GM18511 (cell line): ENCODE results near the gene LYRM4.
A peak's percentile ranks its signal among the peaks of the same experiment; 100 is the strongest.

Experiments
- ATAC-seq: cut with Tn5 transposase; IDR thresholded peaks from one replicate; pipeline ENCODE4 v1.9.1; 2021; ENCODE audit warnings: mild to moderate bottlenecking, moderate library complexity; ENCODE audit not compliant: unreplicated experiment

The LYRM4 gene

GRCh38 chr6:5150551-5151075 lies 110.1 kb downstream of the LYRM4 start:
- ATAC-seq, result no peak

GRCh38 chr6:5149891-5150290 lies 110.9 kb downstream of the LYRM4 start:
- ATAC-seq, result no peak

DNA sequence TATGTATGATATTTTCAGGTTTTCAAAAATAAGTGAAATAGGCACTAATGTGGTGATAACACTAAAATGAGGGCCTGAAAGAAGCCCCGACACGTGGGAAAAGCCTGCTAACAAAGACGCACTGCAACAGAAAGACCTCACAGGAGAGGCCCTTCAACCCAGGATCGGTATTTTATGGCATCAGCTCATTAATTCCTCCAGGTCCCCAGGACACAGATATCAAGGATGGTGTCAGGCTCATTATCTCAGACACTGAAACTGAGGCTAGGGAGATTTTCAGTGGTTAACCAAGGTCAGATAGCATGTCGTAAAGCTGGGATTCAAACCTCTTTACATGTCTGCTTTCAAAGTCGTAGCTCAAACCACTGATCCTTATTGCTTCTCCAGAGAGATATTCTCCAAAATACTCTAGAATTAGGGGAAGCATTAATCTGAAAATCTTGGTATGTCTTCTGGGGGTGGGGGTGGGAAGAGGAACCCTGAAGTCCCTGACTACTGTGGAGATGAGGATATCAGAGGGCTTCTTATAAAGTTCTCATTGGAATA lies 111.5 kb downstream of the LYRM4 start:
- ATAC-seq, result no peak

- ATAC-seq, result no peak
Observed at GRCh38 chr6:5146398-5146797, 114.4 kb downstream of the LYRM4 start.

DNA sequence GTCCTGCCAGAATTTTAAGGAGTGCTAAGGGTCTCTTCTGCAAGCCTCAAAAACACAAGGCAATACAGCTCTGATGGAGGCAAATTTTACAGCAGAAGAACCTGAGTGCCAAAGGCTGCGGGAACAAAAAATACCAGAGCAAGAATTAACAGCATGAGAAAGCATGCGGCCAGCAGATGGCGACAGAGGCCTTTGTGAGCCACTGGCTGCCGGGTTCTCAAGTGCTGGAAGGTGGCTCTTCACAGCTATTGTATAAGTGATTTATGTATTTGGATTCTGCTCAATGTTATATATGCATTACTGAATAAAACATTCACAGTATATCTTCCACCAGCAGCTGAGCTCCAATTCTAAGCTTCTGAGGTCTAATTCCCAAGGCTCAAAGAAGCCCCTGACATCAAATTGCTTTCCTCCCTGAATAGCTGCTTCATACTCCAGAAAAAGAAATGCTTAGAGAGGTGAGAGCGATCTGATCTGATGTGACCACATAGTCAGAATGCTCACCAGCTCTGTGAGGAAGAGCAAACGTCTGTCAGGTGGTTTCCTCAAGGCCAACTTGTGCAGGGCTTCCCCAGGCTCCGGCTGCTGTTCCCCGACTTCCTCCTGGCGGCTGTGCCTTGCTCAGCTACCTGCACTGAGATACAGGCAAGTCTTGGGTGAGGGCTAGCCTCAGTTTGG lies 117.0 kb downstream of the LYRM4 start:
- ATAC-seq, result peak; percentile 51

DNA sequence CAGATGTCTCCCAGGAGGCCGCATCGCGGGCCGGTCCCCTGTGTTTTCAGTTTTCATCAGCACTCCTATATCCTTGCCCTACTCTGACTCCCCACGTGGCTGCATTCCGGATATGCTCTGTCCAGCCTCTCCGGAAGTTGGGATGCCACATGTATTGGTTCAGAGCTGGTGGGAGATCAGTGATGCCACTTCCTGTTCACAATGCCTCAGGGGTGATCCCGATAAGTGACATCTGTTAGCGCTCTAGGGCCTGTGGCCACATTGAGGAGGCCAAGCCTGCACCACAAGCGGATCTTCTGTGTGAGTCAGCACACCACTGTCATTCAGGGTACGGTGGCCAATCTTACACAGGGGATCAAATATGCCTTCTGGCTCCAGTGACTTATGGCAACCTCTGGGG lies 117.8 kb downstream of the LYRM4 start:
- ATAC-seq, result no peak

GRCh38 chr6:5142131-5142530 lies 118.6 kb downstream of the LYRM4 start:
- ATAC-seq, result no peak

GRCh38 chr6:5141046-5141445 lies 119.7 kb downstream of the LYRM4 start:
- ATAC-seq, result no peak

DNA sequence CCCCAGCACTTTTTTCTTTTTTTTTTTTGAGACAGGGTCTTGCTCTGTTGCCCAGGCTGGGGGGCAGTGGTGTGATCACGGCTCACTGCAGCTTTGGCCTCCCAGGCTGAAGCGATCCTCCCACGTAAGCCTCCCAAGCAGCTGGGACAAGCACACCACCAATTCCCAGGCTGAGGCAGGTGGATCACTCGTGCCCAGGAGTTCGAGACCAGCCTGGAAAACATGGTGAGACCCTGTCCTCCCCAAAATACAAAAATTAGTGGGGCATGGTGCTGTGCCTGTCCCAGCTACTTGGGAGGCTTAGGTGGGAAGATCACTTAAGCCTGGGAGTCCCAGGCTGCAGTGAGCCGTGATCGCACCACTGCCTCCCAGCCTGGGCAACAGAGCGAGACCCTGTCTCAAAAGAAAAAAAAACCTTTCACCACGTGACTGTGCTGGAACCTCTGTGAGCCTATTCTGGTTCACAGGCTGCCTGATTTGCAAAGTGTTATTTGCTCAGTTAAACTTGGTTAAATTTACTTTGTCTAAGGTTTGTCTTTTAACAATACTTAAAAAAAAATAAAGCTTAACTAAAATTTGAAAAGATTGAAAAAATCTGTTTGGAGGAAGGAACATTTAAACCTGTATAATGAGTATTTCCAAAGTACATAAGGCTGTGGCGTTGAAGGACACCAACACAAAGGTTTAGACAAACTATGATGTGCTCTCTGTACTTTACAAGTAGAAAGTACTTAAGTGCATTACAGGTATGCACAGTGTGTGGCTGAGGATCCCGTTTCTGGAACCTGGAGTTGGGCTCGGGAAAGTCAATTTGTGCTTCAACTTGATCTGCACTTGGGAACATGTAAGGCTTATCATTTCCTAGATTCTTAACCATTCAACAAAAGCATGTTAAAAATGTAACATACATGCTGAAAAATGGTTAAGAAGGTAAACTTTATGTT lies 120.7 kb downstream of the LYRM4 start:
- ATAC-seq, result peak; percentile 49

- ATAC-seq, result no peak
Observed at GRCh38 chr6:5138995-5139827, 121.5 kb downstream of the LYRM4 start.

DNA sequence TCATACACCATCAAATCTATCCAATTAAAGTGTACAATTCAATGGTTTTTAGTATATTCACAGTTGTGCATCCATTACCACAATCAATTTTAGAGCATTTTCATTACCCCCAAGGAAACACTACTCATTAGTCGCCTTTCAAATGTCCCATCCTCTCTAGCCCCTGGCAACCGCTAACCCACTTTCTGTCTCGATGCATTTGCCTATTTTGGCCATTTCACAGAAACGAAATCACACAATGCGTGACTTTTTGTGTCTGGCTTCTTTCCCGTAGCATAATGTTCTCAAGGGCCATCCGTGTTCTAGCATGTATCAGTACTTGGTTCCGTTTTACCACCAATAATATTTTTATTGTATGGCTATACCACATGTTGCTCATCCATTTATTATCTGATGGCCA lies 123.9 kb downstream of the LYRM4 start:
- no peak for ATAC-seq

DNA sequence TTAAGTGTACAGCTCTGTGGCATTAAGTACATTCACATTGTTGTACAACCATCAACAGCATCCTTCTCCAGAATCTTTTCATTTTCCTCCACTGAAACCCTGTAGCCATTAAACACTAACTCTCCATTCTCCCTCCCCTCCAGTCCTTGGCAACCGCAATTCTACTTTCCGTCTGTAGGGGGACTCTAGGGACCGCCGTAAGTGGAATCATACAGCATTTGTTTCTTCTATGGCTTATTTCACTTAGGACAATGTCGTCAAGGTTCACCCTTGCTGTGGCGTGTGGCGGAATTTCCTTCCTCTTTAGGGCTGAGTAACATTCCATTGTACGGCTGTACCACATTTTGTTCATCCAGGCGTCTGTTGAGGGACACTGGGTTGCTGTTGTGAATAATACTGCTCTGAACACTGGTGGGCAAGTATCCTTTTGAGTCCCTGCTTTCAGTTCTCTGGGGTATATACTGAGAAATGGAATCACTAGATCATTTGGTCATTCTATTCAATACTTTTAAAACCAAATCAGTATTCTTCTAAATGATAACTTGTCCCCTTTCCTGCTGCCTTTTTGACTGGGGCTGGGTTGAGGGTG lies 124.9 kb downstream of the LYRM4 start:
- no peak for ATAC-seq

DNA sequence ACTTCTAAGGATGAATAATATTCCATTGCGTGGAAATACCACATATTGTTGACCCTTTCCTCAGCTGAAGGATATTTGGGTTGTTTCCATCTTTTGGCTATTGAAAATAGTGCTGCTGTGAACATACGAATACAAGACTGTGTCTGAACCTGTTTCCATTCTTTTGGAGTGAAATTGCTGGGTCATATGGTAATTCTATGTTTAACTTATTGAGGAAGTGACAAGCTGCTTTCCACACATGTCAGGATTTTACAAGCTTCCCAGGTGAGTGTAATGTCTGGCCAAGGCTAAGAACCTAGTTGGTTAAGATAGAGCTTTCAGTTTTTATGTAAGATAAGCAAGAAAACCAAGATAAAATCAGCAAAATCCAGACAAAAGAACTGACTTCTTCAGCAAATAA lies 126.8 kb downstream of the LYRM4 start:
- ATAC-seq, result no peak

DNA sequence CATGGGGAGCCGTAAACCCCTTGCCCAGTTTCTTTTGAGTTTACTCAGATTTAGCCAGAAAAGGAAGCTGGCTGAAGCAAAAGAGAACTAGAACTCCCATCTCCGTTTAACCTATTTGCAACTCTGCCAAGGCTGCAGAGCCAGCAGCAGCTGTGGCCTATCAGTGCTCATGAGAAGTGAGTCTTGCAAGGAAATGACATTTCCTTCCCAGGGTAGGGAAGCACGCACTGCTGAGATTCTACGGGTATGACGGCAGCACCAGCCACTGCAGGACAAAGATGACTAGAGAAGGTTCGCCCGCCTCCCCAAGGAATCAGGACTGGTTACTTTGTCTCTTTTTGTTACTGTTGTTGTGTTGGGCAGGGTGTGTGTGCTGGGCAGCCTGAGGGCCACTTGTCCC lies 128.0 kb downstream of the LYRM4 start:
- ATAC-seq, result peak; percentile 93

DNA sequence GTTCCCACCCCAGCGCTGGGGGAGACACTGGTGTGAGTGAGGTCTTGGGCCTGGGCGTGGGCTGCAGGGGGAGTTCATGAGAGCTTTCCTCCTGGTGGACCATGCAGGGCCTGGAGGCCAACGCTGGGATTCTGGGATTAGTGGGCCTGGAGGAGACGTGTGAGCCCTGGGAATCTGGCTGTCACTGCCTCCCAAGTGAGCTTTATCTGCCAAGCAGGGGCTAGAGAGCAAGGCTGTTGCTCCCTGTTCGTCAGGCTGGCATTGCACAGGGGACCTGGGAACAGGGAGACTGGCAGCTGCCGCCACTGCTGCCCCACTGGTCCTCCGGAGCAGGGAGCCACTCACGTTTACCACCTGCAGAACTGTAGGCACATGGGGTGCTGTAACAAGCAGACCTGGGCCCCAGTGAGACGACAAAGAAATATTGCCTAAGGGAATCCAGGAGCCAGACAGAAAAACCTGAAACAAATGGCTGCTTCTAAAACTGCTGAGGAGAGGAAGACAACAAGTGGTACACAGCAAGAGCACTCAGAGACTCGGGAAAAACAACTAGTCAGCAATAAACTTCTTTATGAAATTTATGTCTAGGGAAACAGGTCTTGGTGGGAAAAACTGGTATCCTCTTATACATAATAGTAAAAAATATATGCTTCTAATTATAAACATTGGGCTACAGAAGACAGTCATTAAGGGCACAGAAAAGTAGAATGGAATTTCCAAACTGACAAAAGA lies 130.4 kb downstream of the LYRM4 start:
- ATAC-seq, result no peak

GRCh38 chr6:5128351-5128750 lies 132.4 kb downstream of the LYRM4 start:
- no peak for ATAC-seq

DNA sequence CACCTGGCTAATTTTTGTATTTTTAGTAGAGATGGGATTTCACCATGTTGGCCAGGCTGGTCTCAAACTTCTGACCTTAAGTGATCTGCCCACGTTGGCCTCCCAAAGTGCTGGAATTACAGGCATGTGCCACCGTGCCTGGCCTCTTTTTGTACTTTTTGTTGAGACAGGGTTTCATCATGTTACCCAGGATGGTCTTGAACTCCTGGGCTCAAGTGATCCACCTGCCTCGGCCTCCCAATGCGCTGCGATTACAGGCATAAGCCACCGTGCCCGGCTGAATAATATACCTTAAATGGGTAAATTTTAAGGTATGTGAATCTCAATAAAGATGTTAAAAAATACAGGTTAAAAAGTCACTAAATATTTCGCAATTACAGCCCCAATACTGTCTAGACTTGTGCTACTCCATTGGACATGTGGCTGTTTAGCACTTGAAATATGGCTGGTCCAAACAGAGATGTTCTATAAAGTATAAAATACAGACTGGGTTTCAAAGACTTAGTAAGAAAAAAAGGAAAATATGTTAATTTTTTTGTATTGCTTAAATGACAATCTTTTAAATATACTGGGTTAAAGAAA lies 133.6 kb downstream of the LYRM4 start:
- no peak for ATAC-seq

DNA sequence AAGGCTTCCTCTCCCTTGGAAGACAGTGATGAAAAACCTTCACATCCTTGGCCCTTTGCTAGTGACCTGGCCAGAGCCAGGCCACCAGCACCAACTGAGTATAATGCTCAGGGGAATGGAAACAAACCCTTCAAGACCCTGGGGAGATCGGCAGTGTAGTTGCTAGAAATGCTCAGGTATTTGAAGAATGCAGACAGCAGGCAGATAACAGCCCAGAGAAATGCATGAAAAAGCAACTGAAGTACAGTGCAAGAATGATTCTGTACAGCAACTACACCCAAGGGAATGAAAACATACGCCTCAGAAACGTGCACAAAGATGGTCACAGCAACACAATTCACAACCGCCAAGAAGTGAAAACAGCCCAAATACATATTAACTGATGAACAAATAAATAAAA lies 134.5 kb downstream of the LYRM4 start:
- ATAC-seq, result no peak
